Cerebellar nuclear complex (tissue), 1 donor: ENCODE data around the gene ESR1.
"Not testable (repeated sequence)": the region's sequence is repeated elsewhere in the genome, so short reads cannot be mapped to it uniquely, and the experiment has no call there.

Source experiments
- DNase-seq, 2 experiments: peaks; one replicate each; lab custom pipeline; 2025; lab: John Stamatoyannopoulos, UW

The ESR1 gene

GRCh38 chr6:152053332-152053731, 245.8 kb downstream of the ESR1 start:
- DNase-seq, result no peak

DNA sequence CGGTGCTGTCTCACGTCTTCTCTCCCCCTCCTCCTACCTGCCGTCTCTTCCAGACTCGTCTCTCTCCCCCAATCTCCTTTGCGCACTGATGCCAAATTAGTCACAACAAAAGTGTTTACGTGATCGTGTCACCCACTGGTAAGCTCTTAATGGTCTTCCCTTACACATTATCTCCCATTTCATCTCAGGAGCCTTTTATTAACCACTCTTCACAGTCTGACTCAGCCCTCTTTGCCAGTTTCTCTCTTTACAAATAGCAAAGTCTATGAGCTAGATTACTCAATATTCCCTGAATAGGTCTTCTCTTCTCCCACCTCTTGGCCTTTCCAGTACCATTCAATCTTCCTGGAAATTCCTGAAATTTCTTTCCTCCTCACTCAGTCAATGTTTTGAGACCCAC, 247.0 kb downstream of the ESR1 start:
- DNase-seq, result no peak

DNA sequence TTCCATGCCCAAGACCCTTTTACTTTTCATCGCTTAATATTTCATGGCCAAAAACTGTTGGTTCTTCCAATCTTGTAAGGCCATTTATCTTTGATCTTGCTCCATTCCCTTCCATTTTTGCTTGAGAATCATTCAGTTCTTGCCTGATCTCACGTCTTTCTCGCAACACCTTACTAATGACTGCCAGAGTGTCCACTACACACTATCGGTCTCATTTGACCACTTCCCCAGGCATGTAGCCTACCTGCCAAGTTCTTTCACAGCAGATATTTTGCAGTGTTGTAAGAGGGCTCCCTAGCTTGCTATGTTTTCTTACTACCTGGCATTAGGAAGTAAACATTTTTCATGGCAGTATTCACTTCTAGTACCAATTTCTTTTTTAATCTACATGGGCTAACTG, 248.0 kb downstream of the ESR1 start:
- no peak for DNase-seq

DNA sequence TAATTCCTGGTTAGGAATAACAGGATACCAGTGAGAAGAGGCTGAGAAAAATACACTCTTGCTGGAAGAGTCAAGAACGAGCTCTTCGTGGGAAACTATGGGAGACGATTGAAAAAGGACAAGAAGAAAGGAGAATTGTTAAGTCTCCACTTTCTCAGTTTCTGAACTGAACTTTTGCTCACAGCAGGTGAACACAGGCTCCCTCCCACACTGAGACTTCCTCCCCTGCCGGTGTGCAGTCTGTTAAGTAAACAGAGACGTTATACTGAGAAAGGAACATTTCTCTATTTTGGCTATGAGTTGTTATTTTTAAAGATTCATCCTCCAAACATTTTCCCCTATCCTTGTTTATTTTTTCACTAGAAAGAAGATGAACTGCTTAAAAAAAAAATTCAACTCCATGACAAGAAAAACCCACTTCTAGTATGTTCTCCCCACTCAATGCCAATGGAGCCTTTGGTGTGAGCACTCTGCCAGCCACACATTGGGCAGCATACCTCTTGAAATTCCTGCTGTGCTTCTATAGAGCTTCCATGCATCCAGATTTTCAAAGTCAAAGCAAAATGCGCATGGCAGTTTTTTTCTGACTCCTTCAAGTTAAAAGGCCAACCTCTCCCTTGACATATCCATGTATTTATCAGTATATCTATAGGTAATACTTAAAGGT, 250.5 kb downstream of the ESR1 start:
- no peak for DNase-seq

DNA sequence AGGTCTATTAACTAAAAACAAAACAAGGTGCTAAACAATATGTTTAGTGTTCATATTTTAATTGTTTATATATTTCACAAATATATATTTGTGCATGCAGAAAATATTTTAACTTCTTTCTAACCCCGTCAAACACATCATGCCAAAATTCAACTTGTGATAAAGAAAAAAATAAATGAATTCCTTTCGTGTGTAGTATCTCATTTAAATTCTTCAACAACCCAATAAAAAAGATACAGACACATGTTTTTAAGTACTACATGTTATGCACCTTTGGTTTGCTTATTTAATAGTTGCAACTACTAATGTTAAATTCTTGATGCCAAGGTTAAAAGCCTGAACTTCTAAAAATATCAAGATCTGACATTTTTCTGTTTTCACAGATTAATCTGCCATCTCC, 252.4 kb downstream of the ESR1 start:
- DNase-seq, result no peak

- no peak for DNase-seq
These were observed 255.0 kb downstream of the ESR1 start for GRCh38 chr6:152062476-152062875.

- DNase-seq, result no peak
These were observed 255.9 kb downstream of the ESR1 start for GRCh38 chr6:152063170-152063921.

- DNase-seq, result no peak
These were observed 261.3 kb downstream of the ESR1 start for GRCh38 chr6:152068622-152069261.

DNA sequence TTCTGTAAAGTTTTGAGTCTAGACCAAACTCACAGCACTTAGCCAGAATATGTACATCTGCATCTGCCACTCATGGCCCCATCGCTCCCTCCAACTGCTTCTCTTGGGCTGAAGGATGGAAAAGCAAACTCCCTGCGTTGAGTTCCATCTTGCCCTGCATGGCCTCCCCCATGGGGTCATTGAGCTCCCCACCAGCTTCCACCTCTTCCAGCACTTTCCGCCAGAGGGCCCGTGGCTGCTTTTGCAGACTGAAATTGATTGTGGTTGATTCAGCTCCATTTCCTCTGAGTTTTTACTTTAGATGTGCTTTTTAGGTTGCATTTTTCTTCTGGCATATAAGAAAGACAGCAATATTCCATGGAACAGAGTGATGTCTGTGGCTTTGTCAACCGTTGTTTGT, 263.1 kb downstream of the ESR1 start:
- DNase-seq, result no peak

GRCh38 chr6:152071318-152071717, 263.8 kb downstream of the ESR1 start:
- DNase-seq, result no peak

DNA sequence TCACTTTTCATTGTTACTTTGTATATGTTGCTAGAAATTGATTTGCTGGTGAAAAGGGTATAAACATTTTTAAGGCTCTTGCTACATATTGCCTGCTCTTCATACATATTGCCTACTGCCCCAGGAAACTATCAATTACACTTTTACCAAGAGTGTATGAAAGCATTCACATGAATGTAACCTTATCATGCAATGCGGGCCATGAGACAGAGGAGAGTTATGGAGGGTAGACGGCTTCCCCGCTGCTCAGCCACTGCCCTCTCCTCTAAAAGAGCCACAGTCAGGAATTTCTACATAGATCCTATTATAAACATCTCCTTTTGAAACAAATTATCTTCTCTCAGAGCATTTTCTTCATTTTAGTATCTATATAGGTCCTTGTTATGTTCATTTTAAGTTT, 264.4 kb downstream of the ESR1 start:
- DNase-seq, result no peak

DNA sequence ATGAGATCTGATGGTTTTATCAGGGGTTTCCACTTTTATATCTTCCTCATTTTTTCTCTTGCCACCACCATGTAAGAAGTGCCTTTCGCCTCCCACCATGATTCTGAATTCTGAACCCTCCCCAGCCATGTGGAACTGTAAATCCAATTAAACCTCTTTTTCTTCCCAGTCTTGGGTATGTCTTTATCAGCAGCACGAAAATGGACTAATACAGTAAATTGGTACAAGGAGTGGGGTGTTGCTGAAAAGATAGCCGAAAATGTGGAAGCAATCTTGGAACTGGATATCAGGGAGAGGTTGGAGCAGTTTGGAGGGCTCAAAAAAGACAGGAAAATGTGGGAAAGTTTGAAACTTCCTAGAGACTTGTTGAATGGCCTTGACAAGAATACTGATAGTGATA, 268.8 kb downstream of the ESR1 start:
- not testable (repeated sequence) for DNase-seq

DNA sequence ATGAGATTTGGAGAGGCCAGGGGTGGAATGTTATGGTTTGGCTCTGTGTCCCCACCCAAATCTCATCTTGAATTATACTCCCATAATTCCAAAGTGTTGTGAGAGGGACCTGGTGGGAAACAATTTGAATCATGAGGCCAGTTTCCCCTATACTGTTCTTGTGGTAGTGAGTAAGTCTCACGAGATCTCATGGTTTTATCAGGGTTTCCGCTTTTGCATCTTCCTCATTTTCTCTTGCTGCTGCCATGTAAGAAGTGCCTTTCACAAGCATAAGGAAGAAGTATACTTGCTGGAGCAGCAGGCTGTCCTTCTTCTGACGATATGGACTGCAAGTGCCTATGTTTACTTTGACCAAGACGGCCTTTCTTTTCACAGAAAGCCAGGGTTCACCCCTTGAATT, 270.5 kb downstream of the ESR1 start:
- no peak for DNase-seq

- no peak for DNase-seq
These were observed 271.3 kb downstream of the ESR1 start for GRCh38 chr6:152078804-152079203.

DNA sequence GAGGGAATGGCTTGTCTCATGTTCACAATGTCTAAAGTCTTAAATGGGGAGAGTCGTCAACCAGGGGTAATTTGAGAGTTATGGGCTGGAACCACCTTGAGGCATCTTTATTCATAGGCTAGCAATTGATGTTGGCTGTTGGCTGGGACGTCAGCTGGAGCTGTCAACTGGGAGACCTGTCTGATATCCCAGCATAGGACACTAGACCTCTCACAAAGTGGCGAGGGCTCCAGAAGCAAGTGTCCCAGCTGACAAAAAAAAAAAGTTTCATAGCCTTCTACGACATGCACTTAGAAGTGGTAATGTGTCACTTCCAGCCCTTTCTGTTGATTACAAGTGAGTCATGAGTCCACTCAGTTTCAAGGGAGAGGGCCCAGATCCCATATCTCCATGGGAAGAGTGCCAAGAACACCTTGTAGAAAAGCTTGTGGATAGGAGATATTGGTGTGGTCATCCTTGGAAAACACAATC, 278.0 kb downstream of the ESR1 start:
- no peak for DNase-seq

DNA sequence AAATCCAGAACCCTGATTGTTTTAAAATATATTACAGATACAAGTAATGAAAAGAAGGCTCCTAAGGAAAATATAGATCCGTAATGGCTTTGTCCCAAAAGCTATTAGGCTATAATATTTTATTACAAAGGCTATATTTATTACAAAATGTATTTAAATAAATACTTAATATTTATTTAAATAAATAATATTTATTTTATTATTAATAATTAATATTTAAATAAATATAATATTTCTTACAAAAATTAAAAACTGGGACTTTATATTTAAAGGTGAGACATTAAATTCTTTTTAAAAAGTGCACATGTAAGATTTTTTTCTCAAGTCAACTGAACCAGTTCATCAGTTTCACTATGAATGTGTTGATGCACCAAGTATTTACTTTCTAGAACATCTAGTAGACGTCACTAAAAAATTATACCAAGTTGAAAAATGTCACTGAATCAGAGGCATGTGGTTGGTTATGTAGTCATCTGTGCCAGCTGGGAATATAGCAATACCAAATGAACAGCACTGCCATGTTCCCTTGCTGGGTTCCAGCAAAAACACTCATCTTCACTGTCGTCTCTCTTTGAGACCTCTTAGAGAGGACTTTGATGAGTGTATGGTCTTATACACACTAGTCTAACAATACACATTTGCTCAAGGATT, 278.9 kb downstream of the ESR1 start:
- DNase-seq, result no peak

DNA sequence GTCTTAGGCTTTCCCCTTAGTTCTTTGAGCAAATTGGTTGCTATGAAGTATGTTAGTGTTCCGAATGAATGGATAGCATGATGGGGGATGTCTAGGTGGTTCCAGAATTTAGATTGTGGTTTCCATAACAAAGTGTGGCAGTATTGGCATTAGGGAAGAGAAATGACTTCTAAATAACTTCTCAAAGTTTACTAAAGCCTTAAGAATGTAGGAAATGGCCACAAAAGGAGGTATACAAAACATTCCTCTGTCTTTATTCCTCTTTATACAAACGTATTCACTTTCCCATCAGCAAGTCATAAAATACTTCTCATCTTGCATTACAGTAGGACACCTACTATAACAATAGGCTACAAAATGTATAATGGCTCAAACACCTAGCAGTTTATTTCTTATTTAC, 279.6 kb downstream of the ESR1 start:
- DNase-seq, result no peak

- no peak for DNase-seq
These were observed 280.2 kb downstream of the ESR1 start for GRCh38 chr6:152087701-152088100.

- no peak for DNase-seq
These were observed 282.5 kb downstream of the ESR1 start for GRCh38 chr6:152089992-152090391.

GRCh38 chr6:152091201-152091600, 283.7 kb downstream of the ESR1 start:
- DNase-seq, result no peak

DNA sequence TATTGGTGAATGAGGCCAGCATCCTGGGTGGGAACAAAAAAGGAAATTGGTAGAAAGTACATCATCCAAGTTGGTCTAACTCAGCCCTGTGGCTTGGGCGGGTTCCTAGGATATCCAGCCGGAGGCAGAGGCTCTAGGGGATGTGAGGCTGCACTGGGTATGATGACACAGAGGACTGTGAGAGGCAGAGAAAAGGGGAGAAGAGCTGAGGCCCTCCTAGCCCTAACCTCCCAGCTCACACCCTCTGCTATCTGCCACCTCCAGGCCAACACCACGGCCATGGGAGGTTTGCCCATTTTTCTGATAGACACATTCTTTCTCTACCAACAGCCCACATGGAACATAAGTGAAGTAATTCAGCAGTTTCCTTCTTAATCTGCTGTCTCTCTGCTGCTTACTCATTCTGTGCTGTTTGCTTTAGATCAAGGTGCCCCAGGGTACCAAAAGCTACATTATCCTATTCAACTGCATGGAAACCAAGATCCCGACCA, 284.4 kb downstream of the ESR1 start:
- no peak for DNase-seq

- no peak for DNase-seq
These were observed 286.2 kb downstream of the ESR1 start for GRCh38 chr6:152093711-152094110.
